Fibroblast of lung (primary cell): Measurements from ENCODE around the gene CTDP1. TPM values are rescaled to one million over a fixed set of nuclear protein-coding genes. Genes with fewer than 3 reads are reported as not detected.

Source experiments
- DNase-seq, 2 donors: peaks; one replicate each; pipeline versions ENCODE4 v3.0.0 to v3.0.0-alpha.2; 2010; ENCODE audit warnings: low read depth in 2 of 2
- H2AFZ ChIP-seq: 2 replicates; pipeline ENCODE4 v1.5.1; 2012; ENCODE audit warnings: low read length, control low read depth, inconsistent platforms
- H3K27ac ChIP-seq: 2 replicates; pipeline ENCODE4 v1.5.1; 2011; ENCODE audit warnings: low read length, control low read depth; ENCODE audit not compliant: insufficient read depth
- H3K27me3 ChIP-seq: 2 replicates; pipeline ENCODE4 v1.5.1; 2011; ENCODE audit warnings: mild to moderate bottlenecking, low read length; ENCODE audit not compliant: control insufficient read depth, insufficient read depth
- H3K36me3 ChIP-seq: 2 replicates; pipeline ENCODE4 v1.5.1; 2011; ENCODE audit warnings: low read length; ENCODE audit not compliant: control insufficient read depth, insufficient read depth
- H3K4me1 ChIP-seq: 2 replicates; pipeline ENCODE4 v1.5.1; 2011; ENCODE audit warnings: low read length; ENCODE audit not compliant: control insufficient read depth, insufficient read depth; ENCODE audit errors: extremely low read depth
- H3K4me2 ChIP-seq: 2 replicates; pipeline ENCODE4 v1.5.1; 2011; ENCODE audit warnings: low read length, control low read depth; ENCODE audit not compliant: insufficient read depth; ENCODE audit errors: extremely low read depth
- H3K4me3 ChIP-seq, 4 experiments: fragments of 200-600 bp in 1 of 4; sonication (generic) in 1 of 4; replicated peaks in 1 of 4; 2 replicates each; pipeline ENCODE4 v1.5.1; 2011 to 2016; ENCODE audit warnings: low read length in 4 of 4, low read depth in 3 of 4, mild to moderate bottlenecking in 3 of 4, control low read depth in 2 of 4, inconsistent platforms in 1 of 4, mixed read lengths in 1 of 4; ENCODE audit not compliant: insufficient read depth in 1 of 4; ENCODE audit errors: control extremely low read depth in 1 of 4
- H3K79me2 ChIP-seq: 2 replicates; pipeline ENCODE4 v1.5.1; 2012; ENCODE audit warnings: mild to moderate bottlenecking, low read length, inconsistent platforms; ENCODE audit not compliant: control insufficient read depth, insufficient read depth
- H3K9ac ChIP-seq: 2 replicates; pipeline ENCODE4 v1.5.1; 2011; ENCODE audit warnings: mild to moderate bottlenecking, low read length, control low read depth; ENCODE audit not compliant: insufficient read depth
- H3K9me3 ChIP-seq: 2 replicates; pipeline ENCODE4 v1.5.1; 2012; ENCODE audit warnings: low read depth, low read length; ENCODE audit not compliant: control insufficient read depth, insufficient read depth
- H4K20me1 ChIP-seq: 2 replicates; pipeline ENCODE4 v1.5.1; 2011; ENCODE audit warnings: low read length; ENCODE audit not compliant: control insufficient read depth, insufficient read depth; ENCODE audit errors: extremely low read depth
- EZH2 ChIP-seq: IDR thresholded peaks from 2 replicates; pipeline ENCODE4 v1.5.1; 2012; ENCODE audit warnings: low read length, control low read depth, mild to moderate bottlenecking; ENCODE audit errors: missing control alignments
- polyA plus RNA-seq, 2 donors: library from polyadenylated mRNA; depleted of rRNA in 1 of 2; stranded (reverse) in 1 of 2; unstranded in 1 of 2; fragments of >200 nt; gene quantifications; 2 replicates each; pipeline ENCODE4 v1.2.1, GENCODE V29; 2011 to 2012; ENCODE audit warnings: missing spikeins in 1 of 2
- total RNA-seq: library from RNA; depleted of rRNA; stranded (reverse); fragments of >200 nt; gene quantifications from 2 replicates; pipeline ENCODE4 v1.2.1, GENCODE V29; 2014
- TF ChIP-seq, protein P1 (sequence below), 2 donors: IDR thresholded peaks in 1 of 2; conservative IDR thresholded peaks in 1 of 2; 1 replicate in 1 of 2; 2 replicates in 1 of 2; pipeline ENCODE4 v1.5.1; 2011 to 2012; ENCODE audit warnings: low read length in 2 of 2, control low read depth in 1 of 2, inconsistent platforms in 1 of 2, low read depth in 1 of 2, mild to moderate bottlenecking in 1 of 2

Gene CTDP1
- total and polyA plus RNA-seq, 2 donors (not counting 1 experiment from before 2014, with no cell fraction given) = 6.4 to 24.8 TPM

- Histone ChIP-seq H2AFZ (no peak overlapping the region), H3K79me2 (no peaks in the 10 kb centered on the region), H3K4me3 (no peak overlapping the region), H4K20me1 (no peaks in the 10 kb centered on the region), H3K36me3 (no peaks in the 10 kb centered on the region), H3K9ac (no peak overlapping the region), H3K9me3 (no peaks in the 10 kb centered on the region), H3K4me1 (no peaks in the 10 kb centered on the region), H3K27ac (no peak overlapping the region), H3K4me2 (no peak overlapping the region), H3K27me3 (peaks cover 11% of the 10 kb centered on the region)
- no peak for DNase-seq
- TF ChIP-seq EZH2 = no peak
- TF ChIP-seq, protein P1, sequence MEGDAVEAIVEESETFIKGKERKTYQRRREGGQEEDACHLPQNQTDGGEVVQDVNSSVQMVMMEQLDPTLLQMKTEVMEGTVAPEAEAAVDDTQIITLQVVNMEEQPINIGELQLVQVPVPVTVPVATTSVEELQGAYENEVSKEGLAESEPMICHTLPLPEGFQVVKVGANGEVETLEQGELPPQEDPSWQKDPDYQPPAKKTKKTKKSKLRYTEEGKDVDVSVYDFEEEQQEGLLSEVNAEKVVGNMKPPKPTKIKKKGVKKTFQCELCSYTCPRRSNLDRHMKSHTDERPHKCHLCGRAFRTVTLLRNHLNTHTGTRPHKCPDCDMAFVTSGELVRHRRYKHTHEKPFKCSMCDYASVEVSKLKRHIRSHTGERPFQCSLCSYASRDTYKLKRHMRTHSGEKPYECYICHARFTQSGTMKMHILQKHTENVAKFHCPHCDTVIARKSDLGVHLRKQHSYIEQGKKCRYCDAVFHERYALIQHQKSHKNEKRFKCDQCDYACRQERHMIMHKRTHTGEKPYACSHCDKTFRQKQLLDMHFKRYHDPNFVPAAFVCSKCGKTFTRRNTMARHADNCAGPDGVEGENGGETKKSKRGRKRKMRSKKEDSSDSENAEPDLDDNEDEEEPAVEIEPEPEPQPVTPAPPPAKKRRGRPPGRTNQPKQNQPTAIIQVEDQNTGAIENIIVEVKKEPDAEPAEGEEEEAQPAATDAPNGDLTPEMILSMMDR (conservative IDR thresholded peaks at IDR 0.05 in 1 of 2, IDR thresholded peaks at IDR 0.05 in 1 of 2; ENCODE audit: low read depth in 1 of 2, low read length in 2 of 2) = no peak
Observed at GRCh38 chr18:79781331-79781941, 101.8 kb downstream of the CTDP1 start.

DNA sequence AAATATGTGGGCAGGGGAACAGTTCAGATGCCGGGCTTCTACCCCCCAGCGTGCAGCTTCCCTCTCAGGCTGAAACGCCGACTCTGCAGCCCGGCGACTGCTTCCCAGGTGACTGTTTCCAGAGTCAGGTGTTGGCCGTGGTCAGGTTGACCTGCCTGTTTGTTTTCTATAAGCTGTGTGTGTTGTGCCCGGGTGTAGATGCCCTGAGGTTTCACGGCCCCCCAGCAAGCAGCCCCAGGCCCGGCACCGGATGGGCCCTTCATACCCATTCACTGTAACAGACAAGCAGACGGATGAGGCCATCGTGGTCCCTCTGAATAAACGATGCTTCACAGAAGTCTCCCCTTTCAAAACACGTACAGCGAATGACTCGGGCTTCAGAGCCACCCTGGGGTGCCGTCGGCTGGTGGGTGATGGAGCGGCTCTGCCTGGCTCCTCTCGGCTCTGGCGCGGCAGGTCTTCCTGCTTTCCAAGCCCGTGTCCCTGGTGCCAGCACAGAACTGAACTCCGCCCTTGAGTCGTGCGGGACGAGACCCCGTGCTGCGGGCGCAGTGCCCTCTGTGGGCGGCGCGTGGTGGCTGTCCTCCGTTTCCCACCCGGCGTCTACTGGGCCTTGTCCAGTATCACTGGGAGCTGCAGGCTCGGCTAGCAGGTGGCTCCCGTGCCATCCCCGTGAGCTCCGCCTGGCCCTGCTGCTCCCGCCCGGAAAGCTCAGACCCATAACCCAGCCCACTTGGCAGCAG lies 103.1 kb downstream of the CTDP1 start:
- Histone ChIP-seq H3K4me1 (no peaks in the 10 kb centered on the region), H3K9ac (no peak overlapping the region), H3K9me3 (no peaks in the 10 kb centered on the region), H3K36me3 (no peaks in the 10 kb centered on the region), H3K27me3 (peaks cover 16% of the 10 kb centered on the region), H4K20me1 (no peaks in the 10 kb centered on the region), H3K79me2 (no peaks in the 10 kb centered on the region), H3K4me2 (no peak overlapping the region), H3K4me3 (no peak overlapping the region), H3K27ac (no peak overlapping the region), H2AFZ (no peak overlapping the region)
- DNase-seq = no peak
- TF ChIP-seq EZH2 = no peak
- TF ChIP-seq, protein P1 (conservative IDR thresholded peaks at IDR 0.05 in 1 of 2, IDR thresholded peaks at IDR 0.05 in 1 of 2; ENCODE audit: low read depth in 1 of 2, low read length in 2 of 2) = no peak

GRCh38 chr18:79784071-79784913 lies 104.7 kb downstream of the CTDP1 start:
- H3K27me3 ChIP-seq = peaks cover 20% of the 10 kb centered on the region
- no peak overlapping the region for H3K27ac ChIP-seq
- no peak overlapping the region for H2AFZ ChIP-seq
- H3K4me1 ChIP-seq = no peaks in the 10 kb centered on the region
- TF ChIP-seq, protein P1 (conservative IDR thresholded peaks at IDR 0.05 in 1 of 2, IDR thresholded peaks at IDR 0.05 in 1 of 2; ENCODE audit: low read depth in 1 of 2, low read length in 2 of 2) = no peak
- TF ChIP-seq EZH2 = no peak
- H4K20me1 ChIP-seq = no peaks in the 10 kb centered on the region
- no peaks in the 10 kb centered on the region for H3K9me3 ChIP-seq
- H3K79me2 ChIP-seq = no peaks in the 10 kb centered on the region
- no peaks in the 10 kb centered on the region for H3K36me3 ChIP-seq
- DNase-seq = no peak
- peak overlapping the region; percentile 16 for H3K9ac ChIP-seq
- no peak overlapping the region for H3K4me2 ChIP-seq
- H3K4me3 ChIP-seq = no peak overlapping the region
